Glutamatergic neuron (in vitro differentiated cells): ENCODE results near the gene CLNK. TPM values are rescaled to one million over a fixed set of nuclear protein-coding genes. Genes with fewer than 3 reads are reported as not detected.

Experiments used
- DNase-seq: peaks from one replicate; pipeline ENCODE4 v3.0.0; 2022
- H3K27ac Mint-ChIP-seq: one replicate; pipeline ENCODE4 v1.8.0; 2020; ENCODE audit warnings: mild to moderate bottlenecking, mixed read lengths, inconsistent platforms; ENCODE audit not compliant: unreplicated experiment
- H3K27me3 Mint-ChIP-seq: one replicate; pipeline ENCODE4 v1.8.0; 2020; ENCODE audit warnings: mild to moderate bottlenecking, moderate library complexity, mixed read lengths, inconsistent platforms; ENCODE audit not compliant: unreplicated experiment
- H3K36me3 Mint-ChIP-seq: one replicate; pipeline ENCODE4 v1.8.0; 2020; ENCODE audit warnings: mild to moderate bottlenecking, mixed read lengths, inconsistent platforms; ENCODE audit not compliant: unreplicated experiment
- H3K4me1 Mint-ChIP-seq: one replicate; pipeline ENCODE4 v1.8.0; 2020; ENCODE audit warnings: mild to moderate bottlenecking, low read depth, mixed read lengths, inconsistent platforms; ENCODE audit not compliant: unreplicated experiment
- H3K4me3 Mint-ChIP-seq: one replicate; pipeline ENCODE4 v1.8.0; 2020; ENCODE audit warnings: mild to moderate bottlenecking, mixed read lengths, inconsistent platforms; ENCODE audit not compliant: unreplicated experiment
- H3K9me3 Mint-ChIP-seq: one replicate; pipeline ENCODE4 v1.8.0; 2020; ENCODE audit warnings: mild to moderate bottlenecking, moderate library complexity, mixed read lengths, inconsistent platforms; ENCODE audit not compliant: unreplicated experiment
- total RNA-seq: library from RNA; stranded (reverse); fragmentation: NEBNext Ultra II Directional; extraction: Animal tissue kit (Norgen Biotek cat#: 25700); gene quantifications from one replicate; pipeline ENCODE4 v1.2.1, GENCODE V29; 2021; ENCODE audit not compliant: unreplicated experiment
- TF ChIP-seq, protein P1 (sequence below): fragments of 200-600 bp; sonication (generic); IDR thresholded peaks from one replicate; pipeline ENCODE4 v1.5.0; 2021; ENCODE audit not compliant: partially characterized antibody, unreplicated experiment

CLNK gene
- total RNA-seq, 1 donor from 2014 or later: not detected

DNA sequence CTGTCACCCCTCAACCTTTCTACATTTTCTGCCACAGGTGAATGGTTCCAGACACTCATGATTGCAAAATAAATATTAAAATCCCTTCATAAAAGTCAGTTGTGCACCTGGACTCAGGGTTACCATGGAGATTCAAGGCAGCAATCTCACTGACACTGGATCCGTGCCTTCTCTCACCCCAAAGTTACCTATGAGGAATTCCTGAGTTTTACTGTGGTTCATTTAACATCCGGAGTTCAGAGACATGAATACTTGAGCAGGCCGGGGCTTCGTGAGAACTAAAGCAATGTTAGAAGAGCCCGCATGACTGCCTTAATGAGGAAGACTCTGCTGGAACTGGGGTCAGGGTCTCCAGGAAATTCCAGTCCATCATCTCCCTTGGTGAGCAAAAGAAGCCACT, 12.5 kb upstream of the CLNK start:
- Mint-ChIP-seq H3K9me3 (peaks cover 1% of the 10 kb centered on the region), H3K27me3 (no peaks in the 10 kb centered on the region), H3K27ac (no peak overlapping the region), H3K4me1 (no peaks in the 10 kb centered on the region), H3K36me3 (no peaks in the 10 kb centered on the region), H3K4me3 (no peak overlapping the region)
- DNase-seq: no peak
- TF ChIP-seq, protein P1, sequence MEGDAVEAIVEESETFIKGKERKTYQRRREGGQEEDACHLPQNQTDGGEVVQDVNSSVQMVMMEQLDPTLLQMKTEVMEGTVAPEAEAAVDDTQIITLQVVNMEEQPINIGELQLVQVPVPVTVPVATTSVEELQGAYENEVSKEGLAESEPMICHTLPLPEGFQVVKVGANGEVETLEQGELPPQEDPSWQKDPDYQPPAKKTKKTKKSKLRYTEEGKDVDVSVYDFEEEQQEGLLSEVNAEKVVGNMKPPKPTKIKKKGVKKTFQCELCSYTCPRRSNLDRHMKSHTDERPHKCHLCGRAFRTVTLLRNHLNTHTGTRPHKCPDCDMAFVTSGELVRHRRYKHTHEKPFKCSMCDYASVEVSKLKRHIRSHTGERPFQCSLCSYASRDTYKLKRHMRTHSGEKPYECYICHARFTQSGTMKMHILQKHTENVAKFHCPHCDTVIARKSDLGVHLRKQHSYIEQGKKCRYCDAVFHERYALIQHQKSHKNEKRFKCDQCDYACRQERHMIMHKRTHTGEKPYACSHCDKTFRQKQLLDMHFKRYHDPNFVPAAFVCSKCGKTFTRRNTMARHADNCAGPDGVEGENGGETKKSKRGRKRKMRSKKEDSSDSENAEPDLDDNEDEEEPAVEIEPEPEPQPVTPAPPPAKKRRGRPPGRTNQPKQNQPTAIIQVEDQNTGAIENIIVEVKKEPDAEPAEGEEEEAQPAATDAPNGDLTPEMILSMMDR: no peak

DNA sequence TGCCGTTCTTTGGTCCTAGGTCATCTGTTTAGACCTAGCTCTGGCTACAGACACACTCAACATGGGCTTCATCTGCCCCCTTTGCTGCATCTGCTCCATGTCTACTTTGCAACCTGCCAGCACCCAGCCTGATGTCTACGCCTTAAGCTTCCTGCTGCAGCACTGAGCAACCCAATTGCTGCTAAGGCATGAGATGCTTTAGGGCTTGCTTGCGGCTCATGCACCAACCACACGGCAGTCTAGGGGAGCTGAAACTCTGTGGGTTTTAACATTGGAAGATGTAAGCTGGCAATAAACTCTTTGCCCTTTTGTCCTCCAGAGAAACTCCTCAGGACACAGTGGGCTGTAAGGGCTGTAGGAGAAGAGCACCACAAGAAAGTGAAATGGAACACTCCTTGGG, 11.7 kb upstream of the CLNK start:
- H3K4me1 Mint-ChIP-seq: peaks cover 8% of the 10 kb centered on the region
- no peak overlapping the region for H3K4me3 Mint-ChIP-seq
- TF ChIP-seq, protein P1: no peak
- no peak for DNase-seq
- H3K27me3 Mint-ChIP-seq: no peaks in the 10 kb centered on the region
- no peaks in the 10 kb centered on the region for H3K36me3 Mint-ChIP-seq
- peaks cover 1% of the 10 kb centered on the region for H3K9me3 Mint-ChIP-seq
- H3K27ac Mint-ChIP-seq: no peak overlapping the region

DNA sequence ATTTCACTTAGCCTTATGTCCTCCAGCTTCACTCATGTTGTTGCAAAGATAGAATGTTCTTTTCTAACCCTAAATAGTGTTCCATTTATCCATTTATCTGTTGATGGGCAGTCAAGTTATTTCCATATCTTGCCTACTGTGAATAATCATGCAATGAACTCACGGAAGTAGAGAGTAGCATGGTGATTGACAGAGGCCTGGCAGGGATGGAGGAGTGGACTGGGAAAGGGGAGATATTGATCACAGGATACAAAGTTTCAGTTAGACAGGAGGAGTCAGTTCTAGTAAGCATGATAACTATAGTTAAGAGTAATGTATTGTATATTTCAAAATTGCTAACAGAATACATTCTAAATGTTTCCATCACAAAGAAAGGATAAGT, 10.3 kb upstream of the CLNK start:
- no peak for DNase-seq
- H3K36me3 Mint-ChIP-seq: no peaks in the 10 kb centered on the region
- TF ChIP-seq, protein P1: no peak
- peaks cover 8% of the 10 kb centered on the region for H3K4me1 Mint-ChIP-seq
- H3K4me3 Mint-ChIP-seq: no peak overlapping the region
- H3K9me3 Mint-ChIP-seq: peaks cover 1% of the 10 kb centered on the region
- no peaks in the 10 kb centered on the region for H3K27me3 Mint-ChIP-seq
- no peak overlapping the region for H3K27ac Mint-ChIP-seq

DNA sequence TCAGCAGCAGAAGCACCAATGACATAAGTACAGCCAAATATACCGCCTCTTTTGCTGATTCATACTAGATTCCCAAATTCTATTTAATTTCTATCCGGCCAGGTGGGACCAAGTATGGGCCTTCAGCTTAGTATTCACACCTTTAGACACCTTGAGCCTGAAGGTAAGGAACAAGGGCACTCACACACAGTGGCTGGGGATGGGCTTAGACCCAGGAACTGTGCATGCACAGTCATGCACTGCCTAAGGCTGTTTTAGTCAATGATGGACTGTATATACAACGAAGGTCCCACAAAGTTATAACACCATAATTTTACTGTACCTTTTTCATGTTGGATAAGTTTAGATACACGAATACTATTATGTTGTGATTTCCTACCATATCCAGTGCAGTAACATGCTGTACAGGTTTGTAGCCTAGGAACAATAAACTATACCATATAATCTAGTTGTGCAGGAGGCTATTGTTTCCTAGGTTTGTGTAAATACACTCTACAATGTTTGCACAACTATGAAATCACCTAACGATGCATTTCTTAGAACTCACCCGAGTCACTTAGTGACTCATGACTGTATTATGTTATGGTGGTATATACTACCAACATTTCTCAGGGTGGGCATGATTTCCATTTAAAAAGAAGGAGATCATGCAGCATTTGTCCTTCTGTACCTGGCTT, 9.7 kb upstream of the CLNK start:
- Mint-ChIP-seq H3K9me3 (peaks cover 1% of the 10 kb centered on the region), H3K4me3 (no peak overlapping the region), H3K27ac (no peak overlapping the region), H3K4me1 (peaks cover 8% of the 10 kb centered on the region), H3K27me3 (no peaks in the 10 kb centered on the region), H3K36me3 (no peaks in the 10 kb centered on the region)
- TF ChIP-seq, protein P1: no peak
- no peak for DNase-seq

DNA sequence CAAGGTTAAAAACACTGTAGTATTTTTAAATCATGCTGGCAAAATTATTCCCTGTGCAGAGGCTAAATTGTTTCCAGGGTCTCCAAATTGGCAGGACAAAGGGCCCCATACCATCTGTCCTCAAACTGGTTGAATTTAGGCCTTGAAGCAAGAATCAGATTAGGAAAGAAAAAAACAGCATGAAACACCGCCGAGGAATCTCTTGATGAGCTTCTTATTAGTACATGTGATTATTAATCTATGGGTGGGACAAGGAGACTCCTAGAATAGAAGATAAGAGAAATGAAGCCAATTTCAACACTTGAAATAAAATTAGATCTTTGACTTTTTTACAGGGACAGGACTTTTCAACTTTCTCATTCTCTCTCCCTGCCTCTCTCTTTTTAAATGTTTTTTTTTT, 7.1 kb upstream of the CLNK start:
- Mint-ChIP-seq H3K27ac (no peak overlapping the region), H3K9me3 (peaks cover 1% of the 10 kb centered on the region)
- DNase-seq: no peak

More for the DNA sequence above, 7.1 kb upstream of the CLNK start:
- H3K36me3 Mint-ChIP-seq: no peaks in the 10 kb centered on the region
- TF ChIP-seq, protein P1: no peak
- peaks cover 8% of the 10 kb centered on the region for H3K4me1 Mint-ChIP-seq
- H3K4me3 Mint-ChIP-seq: no peak overlapping the region
- no peaks in the 10 kb centered on the region for H3K27me3 Mint-ChIP-seq
